EH (cell line): Measurements from ENCODE around the gene TRAPPC11.

ENCODE experiments used
- DNase-seq: peaks from one replicate; pipeline ENCODE4 v3.0.0-alpha.2; 2015; ENCODE audit warnings: low read depth

TRAPPC11 gene

GRCh38 chr4:183659029-183659871, at the start of gene TRAPPC11, which contains the start of gene RWDD4:
Gene TRAPPC11 (plus strand): TSS chr4:183659293. CDS start chr4:183663868, 4,575 bp downstream.
Gene RWDD4 (minus strand): TSS chr4:183659185. CDS start chr4:183658952, 233 bp downstream.
- DNase-seq: peak; percentile 99

- DNase-seq: peak; percentile 24
Measured at GRCh38 chr4:183610033-183610432, 49.1 kb upstream of the TRAPPC11 start.

GRCh38 chr4:183610613-183611012, 48.5 kb upstream of the TRAPPC11 start:
- no peak for DNase-seq

GRCh38 chr4:183611210-183611830, 47.8 kb upstream of the TRAPPC11 start:
- DNase-seq: no peak

GRCh38 chr4:183612329-183613250, 46.5 kb upstream of the TRAPPC11 start:
- DNase-seq: no peak

GRCh38 chr4:183617075-183617474, 42.0 kb upstream of the TRAPPC11 start:
- DNase-seq: no peak

- no peak for DNase-seq
Measured at GRCh38 chr4:183618681-183619080, 40.4 kb upstream of the TRAPPC11 start.

GRCh38 chr4:183620421-183620820, 38.7 kb upstream of the TRAPPC11 start:
- no peak for DNase-seq

GRCh38 chr4:183621875-183622274, 37.2 kb upstream of the TRAPPC11 start:
- DNase-seq: no peak

GRCh38 chr4:183624548-183624947, 34.5 kb upstream of the TRAPPC11 start:
- no peak for DNase-seq

GRCh38 chr4:183626168-183626567, 32.9 kb upstream of the TRAPPC11 start:
- DNase-seq: no peak

GRCh38 chr4:183627286-183627685, 31.8 kb upstream of the TRAPPC11 start:
- DNase-seq: peak; percentile 16

- no peak for DNase-seq
Measured at GRCh38 chr4:183627979-183628588, 31.0 kb upstream of the TRAPPC11 start.

GRCh38 chr4:183631577-183632198, 27.4 kb upstream of the TRAPPC11 start:
- DNase-seq: no peak

- DNase-seq: no peak
Measured at GRCh38 chr4:183632689-183633088, 26.4 kb upstream of the TRAPPC11 start.

- peak; percentile 42 for DNase-seq
Measured at GRCh38 chr4:183633476-183634400, 25.4 kb upstream of the TRAPPC11 start.

GRCh38 chr4:183635321-183635720, 23.8 kb upstream of the TRAPPC11 start:
- DNase-seq: no peak

GRCh38 chr4:183635741-183636140, 23.4 kb upstream of the TRAPPC11 start:
- DNase-seq: no peak

GRCh38 chr4:183636503-183636902, 22.6 kb upstream of the TRAPPC11 start:
- no peak for DNase-seq

- DNase-seq: peak; percentile 51
Measured at GRCh38 chr4:183636923-183637322, 22.2 kb upstream of the TRAPPC11 start.
